Measurements from ENCODE around the gene SARDH.

Gene SARDH

GRCh38 chr9:133730994-133731715, 7.0 kb downstream of the SARDH start:
- H3K4me3 ChIP-seq = no peak overlapping the region
- no peak overlapping the region for H3K27ac ChIP-seq
- TF ChIP-seq, protein P1, sequence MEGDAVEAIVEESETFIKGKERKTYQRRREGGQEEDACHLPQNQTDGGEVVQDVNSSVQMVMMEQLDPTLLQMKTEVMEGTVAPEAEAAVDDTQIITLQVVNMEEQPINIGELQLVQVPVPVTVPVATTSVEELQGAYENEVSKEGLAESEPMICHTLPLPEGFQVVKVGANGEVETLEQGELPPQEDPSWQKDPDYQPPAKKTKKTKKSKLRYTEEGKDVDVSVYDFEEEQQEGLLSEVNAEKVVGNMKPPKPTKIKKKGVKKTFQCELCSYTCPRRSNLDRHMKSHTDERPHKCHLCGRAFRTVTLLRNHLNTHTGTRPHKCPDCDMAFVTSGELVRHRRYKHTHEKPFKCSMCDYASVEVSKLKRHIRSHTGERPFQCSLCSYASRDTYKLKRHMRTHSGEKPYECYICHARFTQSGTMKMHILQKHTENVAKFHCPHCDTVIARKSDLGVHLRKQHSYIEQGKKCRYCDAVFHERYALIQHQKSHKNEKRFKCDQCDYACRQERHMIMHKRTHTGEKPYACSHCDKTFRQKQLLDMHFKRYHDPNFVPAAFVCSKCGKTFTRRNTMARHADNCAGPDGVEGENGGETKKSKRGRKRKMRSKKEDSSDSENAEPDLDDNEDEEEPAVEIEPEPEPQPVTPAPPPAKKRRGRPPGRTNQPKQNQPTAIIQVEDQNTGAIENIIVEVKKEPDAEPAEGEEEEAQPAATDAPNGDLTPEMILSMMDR (IDR thresholded peaks at IDR 0.05) = no peak
- peak; percentile 71 for DNase-seq (ENCODE audit: low spot score)

- peak; percentile 70 for DNase-seq (ENCODE audit: low spot score)
- TF ChIP-seq, protein P1 (IDR thresholded peaks at IDR 0.05) = no peak
- no peak overlapping the region for H3K27ac ChIP-seq
- no peak overlapping the region for H3K4me3 ChIP-seq
Measured at GRCh38 chr9:133729617-133730281, 8.4 kb downstream of the SARDH start.

GRCh38 chr9:133728856-133729616, 9.1 kb downstream of the SARDH start:
- no peak overlapping the region for H3K27ac ChIP-seq
- DNase-seq (ENCODE audit: low spot score) = peak; percentile 67
- H3K4me3 ChIP-seq = no peak overlapping the region
- TF ChIP-seq, protein P1 (IDR thresholded peaks at IDR 0.05) = no peak

DNA sequence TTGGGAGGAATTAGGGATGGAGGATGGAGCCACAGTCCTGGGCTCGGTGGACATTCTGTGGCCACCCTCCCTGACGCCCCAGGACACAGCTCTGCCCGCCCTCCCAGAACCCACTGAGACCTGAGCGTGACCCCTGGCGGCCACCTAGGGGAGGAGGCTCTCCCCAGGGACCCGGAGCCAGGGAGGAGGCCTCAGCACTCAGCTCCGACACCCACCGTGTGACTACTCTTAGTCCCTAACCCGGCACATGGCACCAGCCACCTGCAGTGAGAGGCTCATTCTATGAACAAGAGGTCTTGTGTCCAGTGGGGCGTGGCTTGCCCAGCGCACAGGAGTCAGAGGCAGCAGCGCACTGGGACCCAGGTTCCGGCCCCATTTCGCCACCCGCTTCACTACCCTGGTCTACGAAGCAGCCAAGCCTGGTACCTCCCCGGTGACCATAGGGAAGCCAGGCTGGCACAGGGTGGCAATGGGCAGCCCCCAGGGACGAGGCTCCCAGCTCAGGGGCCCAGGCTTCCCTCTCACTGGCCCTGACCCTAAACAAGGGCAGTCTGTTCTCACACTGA, 10.2 kb downstream of the SARDH start:
- DNase-seq (ENCODE audit: low spot score) = peak; percentile 68
- H3K4me3 ChIP-seq = no peak overlapping the region
- H3K27ac ChIP-seq = no peak overlapping the region
- TF ChIP-seq, protein P1 (IDR thresholded peaks at IDR 0.05) = no peak

- H3K27ac ChIP-seq = no peak overlapping the region
- TF ChIP-seq, protein P1 (IDR thresholded peaks at IDR 0.05) = no peak
- DNase-seq (ENCODE audit: low spot score) = no peak
- H3K4me3 ChIP-seq = no peak overlapping the region
Measured at GRCh38 chr9:133727277-133727875, 10.8 kb downstream of the SARDH start.

DNA sequence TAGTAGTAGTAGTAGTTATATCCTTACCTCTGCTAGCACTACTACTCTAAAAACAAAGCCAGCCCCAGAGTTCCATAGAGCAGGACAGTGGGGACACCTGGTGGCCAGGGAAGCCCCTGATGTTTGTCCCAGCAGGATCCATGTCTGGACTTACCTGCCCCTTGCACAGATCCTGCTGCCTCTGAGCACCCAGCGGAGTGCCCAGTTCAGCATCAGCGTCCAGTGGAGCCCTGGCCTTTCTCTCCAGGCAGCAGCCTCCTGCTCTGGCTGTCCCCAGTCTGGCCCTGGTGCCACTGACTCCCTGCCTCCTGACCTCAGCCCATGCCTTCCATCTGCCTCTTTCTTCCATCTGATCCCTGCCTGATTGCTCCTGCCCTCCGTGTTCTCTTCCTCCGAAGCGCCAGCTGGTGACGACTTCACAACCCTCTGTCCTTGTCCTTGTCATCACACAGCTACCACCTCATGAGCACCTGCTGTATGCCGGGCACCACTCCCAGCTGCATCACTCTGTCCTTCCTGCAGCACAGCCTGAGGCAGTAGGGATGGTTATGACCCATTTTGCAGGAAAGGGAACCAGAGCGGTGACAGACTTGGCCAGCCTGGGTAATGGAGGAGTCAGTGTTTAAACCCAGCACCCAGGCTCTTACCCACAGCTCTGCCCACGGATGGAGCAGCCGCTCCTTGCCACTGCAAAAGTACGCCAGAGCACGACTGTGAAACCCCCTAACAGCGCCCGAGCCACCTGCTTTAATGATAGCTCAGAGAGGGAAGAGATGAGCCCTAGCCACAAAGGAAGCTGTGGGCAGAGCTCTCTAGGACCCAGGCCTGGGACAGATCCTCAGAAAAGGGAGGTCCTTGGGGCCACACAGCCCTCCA, 11.5 kb downstream of the SARDH start:
- TF ChIP-seq, protein P1 (IDR thresholded peaks at IDR 0.05) = peak; percentile 14
- H3K27ac ChIP-seq = no peak overlapping the region
- no peak overlapping the region for H3K4me3 ChIP-seq
- no peak for DNase-seq (ENCODE audit: low spot score)

All from coronary artery (tissue), 2 donors.